GM12801 (cell line): Measurements from ENCODE around the gene ATF3.

ENCODE experiments used
- TF ChIP-seq, protein P1 (sequence below): IDR thresholded peaks from one replicate; pipeline ENCODE4 v1.5.1; 2011; ENCODE audit warnings: control low read depth; ENCODE audit not compliant: insufficient read length; ENCODE audit errors: extremely low read depth

Gene ATF3

GRCh38 chr1:212651977-212652376 is 43.4 kb downstream of the ATF3 start:
- TF ChIP-seq, protein P1, sequence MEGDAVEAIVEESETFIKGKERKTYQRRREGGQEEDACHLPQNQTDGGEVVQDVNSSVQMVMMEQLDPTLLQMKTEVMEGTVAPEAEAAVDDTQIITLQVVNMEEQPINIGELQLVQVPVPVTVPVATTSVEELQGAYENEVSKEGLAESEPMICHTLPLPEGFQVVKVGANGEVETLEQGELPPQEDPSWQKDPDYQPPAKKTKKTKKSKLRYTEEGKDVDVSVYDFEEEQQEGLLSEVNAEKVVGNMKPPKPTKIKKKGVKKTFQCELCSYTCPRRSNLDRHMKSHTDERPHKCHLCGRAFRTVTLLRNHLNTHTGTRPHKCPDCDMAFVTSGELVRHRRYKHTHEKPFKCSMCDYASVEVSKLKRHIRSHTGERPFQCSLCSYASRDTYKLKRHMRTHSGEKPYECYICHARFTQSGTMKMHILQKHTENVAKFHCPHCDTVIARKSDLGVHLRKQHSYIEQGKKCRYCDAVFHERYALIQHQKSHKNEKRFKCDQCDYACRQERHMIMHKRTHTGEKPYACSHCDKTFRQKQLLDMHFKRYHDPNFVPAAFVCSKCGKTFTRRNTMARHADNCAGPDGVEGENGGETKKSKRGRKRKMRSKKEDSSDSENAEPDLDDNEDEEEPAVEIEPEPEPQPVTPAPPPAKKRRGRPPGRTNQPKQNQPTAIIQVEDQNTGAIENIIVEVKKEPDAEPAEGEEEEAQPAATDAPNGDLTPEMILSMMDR = no peak

- TF ChIP-seq, protein P1 = no peak
These were observed 44.0 kb downstream of the ATF3 start for GRCh38 chr1:212652609-212653008.

DNA sequence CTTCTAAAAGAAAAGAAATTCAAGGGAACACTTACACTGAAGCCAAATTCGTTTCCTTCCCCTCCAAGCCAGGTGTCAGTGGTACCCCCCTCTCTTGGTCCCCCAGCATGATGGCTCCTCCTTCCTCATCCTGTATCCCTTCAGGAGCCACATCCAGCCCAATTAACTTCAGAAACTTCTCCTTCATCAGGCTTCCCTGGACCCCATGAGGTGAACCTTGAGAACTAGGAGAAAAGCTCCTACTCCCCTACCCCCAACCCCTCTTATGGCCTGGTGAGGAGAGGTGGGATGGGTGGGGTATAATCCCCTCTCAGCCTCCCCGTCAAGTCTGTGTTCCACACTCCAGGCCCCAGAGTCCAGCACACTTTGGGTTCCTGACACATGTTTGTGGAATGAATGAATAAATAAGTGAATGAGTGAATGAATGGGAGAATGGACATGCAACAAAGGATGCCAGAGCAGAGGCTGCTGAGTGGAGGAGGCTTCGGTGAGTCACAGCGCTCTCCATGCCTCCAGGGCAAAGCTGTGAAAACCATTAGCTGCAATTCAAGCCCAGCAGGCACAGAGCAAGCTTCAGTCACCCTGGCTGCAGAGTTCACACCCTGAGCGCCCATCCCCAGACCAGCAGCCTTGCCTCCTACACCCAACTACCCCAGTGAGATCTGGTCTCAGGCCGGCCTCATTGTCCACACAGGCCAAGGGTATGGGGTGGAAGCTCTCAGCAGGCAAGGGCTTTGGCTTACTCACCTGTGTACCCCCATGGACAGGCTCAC is 47.3 kb downstream of the ATF3 start:
- TF ChIP-seq, protein P1 = no peak

- TF ChIP-seq, protein P1 = no peak
These were observed 48.2 kb downstream of the ATF3 start for GRCh38 chr1:212656730-212657129.

DNA sequence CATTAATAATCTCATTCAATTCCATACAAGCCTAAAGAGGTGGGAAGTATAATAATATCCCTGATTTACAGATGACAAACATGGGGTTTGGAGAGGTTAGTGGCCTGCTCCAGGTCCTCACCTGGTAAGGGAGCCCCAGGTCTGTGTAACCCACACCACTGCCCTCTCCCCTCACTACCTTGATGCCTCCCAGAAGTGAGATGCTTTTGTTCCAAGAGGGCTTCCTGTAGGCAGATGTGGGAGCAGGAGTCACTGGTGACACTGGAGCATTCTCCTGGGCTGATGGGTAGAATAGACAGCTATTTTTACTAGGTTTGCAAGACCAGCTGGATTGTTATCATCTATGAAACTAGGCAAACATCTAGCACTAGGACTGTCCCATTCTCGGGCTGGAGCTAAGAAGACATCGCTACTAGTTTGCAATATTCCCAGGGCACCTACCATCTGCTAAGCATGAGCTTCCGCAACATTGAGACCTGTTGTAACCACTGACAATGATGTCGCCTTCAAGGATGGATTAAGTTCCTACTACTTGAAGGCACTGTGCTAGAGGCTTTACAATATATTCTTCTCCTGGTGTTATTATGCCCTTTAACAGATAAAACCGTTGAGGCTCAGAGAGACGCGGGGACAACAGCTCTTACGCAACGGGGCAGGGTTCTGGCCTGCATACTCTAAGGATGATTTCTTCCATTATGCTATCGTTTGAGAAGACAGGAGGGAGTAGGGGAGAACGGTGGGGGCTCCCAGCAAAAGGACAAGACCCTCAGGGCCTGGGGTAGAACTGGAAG is 56.0 kb downstream of the ATF3 start:
- TF ChIP-seq, protein P1 = no peak

DNA sequence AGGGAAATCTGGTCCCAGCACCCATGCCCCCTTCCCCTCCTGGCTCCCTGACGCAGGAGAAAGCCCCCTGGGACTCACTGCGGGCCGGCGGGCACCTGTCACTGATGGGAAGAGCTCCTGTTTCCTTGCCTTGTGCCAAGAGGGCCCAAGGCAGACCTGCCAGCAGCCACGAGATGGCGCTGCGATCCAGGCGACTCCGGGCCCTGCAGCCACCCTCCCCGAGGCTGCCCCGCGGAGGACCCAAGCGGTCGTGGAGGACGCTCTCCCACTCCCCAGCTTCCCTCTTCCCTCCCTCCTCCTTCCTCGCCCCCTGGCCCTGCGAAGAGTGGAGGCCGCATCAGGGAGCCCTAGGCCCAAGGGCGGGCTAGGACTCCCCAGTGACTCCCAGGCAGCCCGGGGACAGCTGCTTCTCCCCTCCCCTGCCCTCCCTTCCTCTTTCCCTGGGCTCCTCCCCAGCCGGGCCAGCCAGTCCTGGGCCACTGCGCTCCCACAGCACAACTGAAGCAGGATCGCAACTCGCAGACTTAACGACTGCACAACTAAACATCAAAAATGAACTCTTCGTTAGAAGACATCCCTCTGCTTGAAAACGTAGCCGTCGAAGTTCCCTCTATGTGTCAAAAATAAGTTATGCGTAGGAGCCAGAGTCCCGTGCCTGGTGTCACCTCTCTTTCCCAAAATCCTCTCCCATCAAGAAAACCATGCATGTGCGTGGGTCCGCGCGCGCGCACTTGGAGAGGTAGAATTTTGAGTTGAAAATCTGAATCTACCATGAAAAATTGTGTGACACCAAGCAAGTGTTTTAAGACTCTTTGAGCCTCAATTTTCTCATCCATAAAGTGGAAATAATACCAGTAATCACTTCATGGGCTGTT is 56.9 kb downstream of the ATF3 start:
- TF ChIP-seq, protein P1 = no peak
